Measurements from ENCODE around the gene MOGAT3.
"Not testable (repeated sequence)": the region's sequence is repeated elsewhere in the genome, so short reads cannot be mapped to it uniquely, and the experiment has no call there.

Gene MOGAT3

GRCh38 chr7:101202603-101202918, 1.7 kb upstream of the MOGAT3 start:
- peaks cover 11% of the 10 kb centered on the region for H3K36me3 ChIP-seq
- no peak overlapping the region for H3K27ac ChIP-seq
- DNase-seq = no peak
- TF ChIP-seq CTCF (IDR thresholded peaks at IDR 0.05; ENCODE audit: low read depth, low read length) = no peak
- H3K4me3 ChIP-seq (ENCODE audit: low read depth, low read length) = no peak overlapping the region
- no peaks in the 10 kb centered on the region for H3K9me3 ChIP-seq (ENCODE audit: severe bottlenecking)
- H3K27me3 ChIP-seq (ENCODE audit: insufficient read depth, low read depth, severe bottlenecking) = peaks cover 10% of the 10 kb centered on the region

- TF ChIP-seq CTCF (IDR thresholded peaks at IDR 0.05; ENCODE audit: low read depth, low read length) = no peak
- H3K4me3 ChIP-seq (ENCODE audit: low read depth, low read length) = peak overlapping the region; percentile 31
- DNase-seq = no peak
Measured at GRCh38 chr7:101201695-101202602, 1.1 kb upstream of the MOGAT3 start.

GRCh38 chr7:101200504-101200861, 353 bp downstream of the MOGAT3 start:
- Histone ChIP-seq H3K4me3 (ENCODE audit: low read depth, low read length) (no peak overlapping the region), H3K36me3 (no peaks in the 10 kb centered on the region), H3K9me3 (ENCODE audit: severe bottlenecking) (no peaks in the 10 kb centered on the region), H3K27ac (no peak overlapping the region), H3K27me3 (ENCODE audit: insufficient read depth, low read depth, severe bottlenecking) (peaks cover 10% of the 10 kb centered on the region)
- no peak for DNase-seq
- no peak for TF ChIP-seq CTCF (IDR thresholded peaks at IDR 0.05; ENCODE audit: low read depth, low read length)

More at GRCh38 chr7:101201695-101202602, 1.1 kb upstream of the MOGAT3 start:
- no peak overlapping the region for H3K27ac ChIP-seq
- H3K36me3 ChIP-seq = peaks cover 8% of the 10 kb centered on the region
- peaks cover 10% of the 10 kb centered on the region for H3K27me3 ChIP-seq (ENCODE audit: insufficient read depth, low read depth, severe bottlenecking)
- H3K9me3 ChIP-seq (ENCODE audit: severe bottlenecking) = no peaks in the 10 kb centered on the region

- H3K36me3 ChIP-seq; DNase-seq; H3K27ac ChIP-seq; H3K27me3 ChIP-seq (ENCODE audit: insufficient read depth, low read depth, severe bottlenecking); H3K9me3 ChIP-seq (ENCODE audit: severe bottlenecking); H3K4me3 ChIP-seq (ENCODE audit: low read depth, low read length): not testable (repeated sequence)
Measured at GRCh38 chr7:101199522-101199921, 1.3 kb downstream of the MOGAT3 start.

GRCh38 chr7:101198476-101198875, 2.4 kb downstream of the MOGAT3 start:
- H3K9me3 ChIP-seq (ENCODE audit: severe bottlenecking) = no peaks in the 10 kb centered on the region
- no peaks in the 10 kb centered on the region for H3K36me3 ChIP-seq
- no peak overlapping the region for H3K4me3 ChIP-seq (ENCODE audit: low read depth, low read length)
- DNase-seq = no peak
- H3K27ac ChIP-seq = no peak overlapping the region
- H3K27me3 ChIP-seq (ENCODE audit: insufficient read depth, low read depth, severe bottlenecking) = peaks cover 11% of the 10 kb centered on the region
- no peak for TF ChIP-seq CTCF (IDR thresholded peaks at IDR 0.05; ENCODE audit: low read depth, low read length)

GRCh38 chr7:101197991-101198390, 2.8 kb downstream of the MOGAT3 start:
- no peak for TF ChIP-seq CTCF (IDR thresholded peaks at IDR 0.05; ENCODE audit: low read depth, low read length)
- H3K9me3 ChIP-seq (ENCODE audit: severe bottlenecking) = no peaks in the 10 kb centered on the region
- DNase-seq = no peak

More at GRCh38 chr7:101197991-101198390, 2.8 kb downstream of the MOGAT3 start:
- no peaks in the 10 kb centered on the region for H3K36me3 ChIP-seq
- H3K27ac ChIP-seq = no peak overlapping the region
- no peak overlapping the region for H3K4me3 ChIP-seq (ENCODE audit: low read depth, low read length)
- H3K27me3 ChIP-seq (ENCODE audit: insufficient read depth, low read depth, severe bottlenecking) = peaks cover 15% of the 10 kb centered on the region
